DMS 273 (cell line): Measurements from ENCODE around the gene FHDC1.
"Not testable (repeated sequence)": the region's sequence is repeated elsewhere in the genome, so short reads cannot be mapped to it uniquely, and the experiment has no call there.

ENCODE experiments used
- DNase-seq: peaks from one replicate; lab custom pipeline; 2025; ENCODE audit not compliant: unreplicated experiment; lab: John Stamatoyannopoulos, UW

FHDC1 gene, protein sequence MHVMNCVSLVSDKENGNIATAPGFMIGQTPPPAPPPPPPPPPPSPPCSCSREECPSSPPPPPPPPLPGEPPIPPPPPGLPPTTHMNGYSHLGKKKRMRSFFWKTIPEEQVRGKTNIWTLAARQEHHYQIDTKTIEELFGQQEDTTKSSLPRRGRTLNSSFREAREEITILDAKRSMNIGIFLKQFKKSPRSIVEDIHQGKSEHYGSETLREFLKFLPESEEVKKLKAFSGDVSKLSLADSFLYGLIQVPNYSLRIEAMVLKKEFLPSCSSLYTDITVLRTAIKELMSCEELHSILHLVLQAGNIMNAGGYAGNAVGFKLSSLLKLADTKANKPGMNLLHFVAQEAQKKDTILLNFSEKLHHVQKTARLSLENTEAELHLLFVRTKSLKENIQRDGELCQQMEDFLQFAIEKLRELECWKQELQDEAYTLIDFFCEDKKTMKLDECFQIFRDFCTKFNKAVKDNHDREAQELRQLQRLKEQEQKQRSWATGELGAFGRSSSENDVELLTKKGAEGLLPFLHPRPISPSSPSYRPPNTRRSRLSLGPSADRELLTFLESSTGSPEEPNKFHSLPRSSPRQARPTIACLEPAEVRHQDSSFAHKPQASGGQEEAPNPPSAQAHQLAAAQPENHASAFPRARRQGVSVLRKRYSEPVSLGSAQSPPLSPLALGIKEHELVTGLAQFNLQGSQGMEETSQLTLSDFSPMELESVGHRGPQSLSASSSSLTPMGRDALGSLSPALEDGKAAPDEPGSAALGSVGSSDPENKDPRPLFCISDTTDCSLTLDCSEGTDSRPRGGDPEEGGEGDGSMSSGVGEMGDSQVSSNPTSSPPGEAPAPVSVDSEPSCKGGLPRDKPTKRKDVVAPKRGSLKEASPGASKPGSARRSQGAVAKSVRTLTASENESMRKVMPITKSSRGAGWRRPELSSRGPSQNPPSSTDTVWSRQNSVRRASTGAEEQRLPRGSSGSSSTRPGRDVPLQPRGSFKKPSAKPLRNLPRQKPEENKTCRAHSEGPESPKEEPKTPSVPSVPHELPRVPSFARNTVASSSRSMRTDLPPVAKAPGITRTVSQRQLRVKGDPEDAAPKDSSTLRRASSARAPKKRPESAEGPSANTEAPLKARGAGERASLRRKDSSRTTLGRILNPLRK

DNA sequence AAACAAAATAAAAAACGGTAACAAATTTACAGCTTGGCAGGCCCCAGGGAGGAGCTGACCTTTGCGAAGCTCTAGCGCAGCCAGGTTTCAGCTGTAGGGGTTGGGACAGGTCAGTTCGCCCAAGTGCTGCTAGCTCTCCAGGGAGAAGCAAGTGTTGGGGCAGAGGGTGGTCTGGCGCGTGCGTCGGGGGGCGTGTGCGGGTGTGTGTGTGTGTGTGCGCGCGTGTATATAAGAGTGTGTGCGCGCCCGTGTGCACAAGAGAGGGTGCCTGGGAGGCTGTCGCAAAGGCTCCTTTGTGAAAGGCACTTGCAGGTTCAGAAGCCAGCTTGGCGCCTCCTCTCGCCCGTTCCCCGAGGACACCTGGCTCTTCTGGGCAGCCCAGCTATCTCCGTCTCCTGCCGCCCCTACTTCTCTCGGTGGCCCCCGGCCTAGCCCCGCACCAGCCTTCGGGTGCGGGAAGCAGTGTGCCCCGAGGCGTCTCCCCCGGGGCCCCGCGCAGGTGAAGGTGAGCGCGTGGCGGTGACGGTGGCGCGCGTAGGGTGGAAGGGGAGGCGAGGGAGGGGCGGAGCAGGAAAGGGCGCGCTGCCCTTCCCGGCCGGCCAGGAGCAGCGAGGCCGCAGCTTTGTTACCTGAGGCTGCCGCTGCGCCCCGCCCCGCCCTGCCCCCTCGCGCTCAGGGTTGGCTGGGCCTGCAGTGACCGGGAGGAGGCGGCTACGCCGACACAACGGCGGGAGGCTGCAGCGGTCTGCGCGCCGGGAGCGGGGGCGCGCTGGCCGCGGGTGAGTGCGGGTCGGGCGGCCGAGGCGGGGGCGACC is at the start of gene FHDC1:
TSS of gene FHDC1 (plus strand) at position 693 of the 815 bp plus-strand sequence. CDS start 6,735 bp downstream, outside the sequence.
- peak; percentile 69 for DNase-seq

DNA sequence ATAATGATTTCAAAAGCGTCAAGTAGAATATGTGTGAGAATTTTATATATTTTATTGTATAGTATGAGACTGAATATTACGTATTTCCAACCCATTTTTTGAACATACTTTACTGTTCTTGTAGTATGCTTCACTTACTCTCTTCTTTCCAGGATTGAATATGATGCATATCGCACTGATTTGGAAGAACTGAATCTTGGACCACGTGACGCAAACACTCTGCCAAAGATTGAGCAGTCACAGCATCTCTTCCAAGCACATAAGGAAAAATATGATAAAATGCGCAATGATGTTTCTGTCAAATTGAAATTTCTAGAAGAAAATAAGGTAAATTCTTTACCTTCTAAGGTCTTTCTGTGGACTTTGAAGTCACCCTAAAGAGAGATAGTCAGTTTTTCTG is 48.1 kb upstream of the FHDC1 start:
- DNase-seq, result no peak

DNA sequence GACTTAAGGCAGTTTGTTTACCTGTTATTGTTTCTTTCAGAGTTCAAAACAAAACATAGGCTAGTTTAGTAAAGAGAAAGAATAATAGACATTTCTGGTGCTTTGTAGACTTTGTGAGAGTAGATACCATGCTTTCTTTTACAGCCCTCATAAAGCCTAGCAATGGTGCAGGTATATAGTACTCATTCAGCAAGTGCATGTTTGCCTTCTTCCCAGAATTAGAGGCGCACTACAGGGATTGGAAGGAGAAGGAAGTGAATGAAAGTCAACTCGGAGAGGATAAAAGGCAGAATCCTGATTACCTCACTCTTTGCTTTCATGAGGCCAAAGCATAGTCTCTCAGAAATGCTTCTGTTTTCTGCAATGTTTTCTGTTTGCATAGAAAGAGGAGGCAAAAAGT is 43.1 kb upstream of the FHDC1 start:
- no peak for DNase-seq

DNA sequence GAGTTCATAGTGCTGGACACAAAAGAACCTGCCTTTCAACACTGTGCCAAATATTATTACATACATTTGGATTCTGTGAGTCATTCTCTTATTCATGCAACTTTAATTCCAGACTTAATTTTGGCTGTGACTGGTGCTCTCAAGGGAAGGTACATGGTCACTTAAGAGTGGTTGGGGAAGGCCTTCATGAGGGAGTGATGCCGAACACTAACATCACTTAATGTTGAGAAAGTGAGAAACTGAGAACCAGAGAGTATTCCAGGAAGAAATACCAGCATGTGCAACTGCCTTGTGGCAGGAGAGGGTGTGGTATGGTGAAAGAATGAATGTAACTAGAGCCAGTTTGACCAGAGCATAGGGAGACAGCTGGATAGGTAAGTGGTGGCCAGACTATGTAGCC is 41.5 kb upstream of the FHDC1 start:
- peak; percentile 1 for DNase-seq

DNA sequence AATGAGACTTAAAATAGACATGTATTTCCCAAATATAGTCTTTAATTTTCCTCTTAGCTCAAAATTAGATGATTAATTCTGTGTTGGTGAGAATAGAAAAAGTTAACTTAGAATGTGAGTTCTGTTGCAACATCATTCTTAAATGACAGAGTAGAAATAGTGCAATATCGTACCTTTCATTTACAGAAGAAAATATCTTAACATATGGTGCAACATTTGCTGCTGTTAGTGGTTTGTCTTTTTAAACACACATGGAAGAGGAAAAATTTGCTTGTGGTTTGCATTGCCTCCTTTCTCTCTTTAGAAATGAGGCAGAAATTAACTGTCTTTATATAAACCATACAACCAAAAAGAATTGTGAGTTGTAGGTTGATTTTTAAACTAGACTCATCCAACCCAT is 39.3 kb upstream of the FHDC1 start:
- peak; percentile 22 for DNase-seq

DNA sequence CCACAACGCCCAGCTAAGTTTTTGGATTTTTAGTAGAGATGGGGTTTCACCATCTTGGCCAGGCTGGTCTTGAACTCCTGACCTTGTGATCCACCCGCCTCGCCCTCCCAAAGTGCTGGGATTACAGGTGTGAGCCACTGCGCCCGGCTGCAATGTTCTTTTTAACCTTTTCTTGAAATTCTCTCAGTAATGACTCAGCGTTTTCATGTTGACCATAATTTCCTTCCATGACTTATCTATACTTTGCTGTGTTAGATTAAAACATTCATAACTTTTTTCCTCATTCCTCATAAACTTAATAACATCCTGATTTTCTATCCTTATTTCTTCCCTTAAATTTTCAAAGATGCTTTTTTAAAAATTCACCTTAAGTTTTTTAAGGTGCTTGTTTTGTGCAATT is 38.0 kb upstream of the FHDC1 start:
- DNase-seq, result not testable (repeated sequence)

DNA sequence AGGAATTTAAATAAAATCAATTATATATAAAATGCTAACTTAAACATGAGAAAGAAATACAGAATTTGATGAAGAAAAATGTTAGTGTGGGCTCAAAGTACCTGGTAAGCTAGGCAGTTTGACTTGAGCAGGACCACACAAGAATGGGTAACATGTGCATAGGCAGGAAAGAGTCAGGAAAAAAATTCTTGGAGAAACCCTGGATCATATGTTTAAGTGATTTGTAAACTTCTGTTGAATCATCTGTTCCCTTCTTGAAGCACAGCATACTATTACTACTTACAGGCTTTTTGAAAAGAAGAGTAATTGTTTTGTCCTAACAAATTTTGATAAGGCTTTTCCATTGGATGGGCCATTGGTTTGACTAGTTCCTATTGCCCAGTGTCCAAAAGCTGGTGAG is 37.5 kb upstream of the FHDC1 start:
- DNase-seq, result no peak

DNA sequence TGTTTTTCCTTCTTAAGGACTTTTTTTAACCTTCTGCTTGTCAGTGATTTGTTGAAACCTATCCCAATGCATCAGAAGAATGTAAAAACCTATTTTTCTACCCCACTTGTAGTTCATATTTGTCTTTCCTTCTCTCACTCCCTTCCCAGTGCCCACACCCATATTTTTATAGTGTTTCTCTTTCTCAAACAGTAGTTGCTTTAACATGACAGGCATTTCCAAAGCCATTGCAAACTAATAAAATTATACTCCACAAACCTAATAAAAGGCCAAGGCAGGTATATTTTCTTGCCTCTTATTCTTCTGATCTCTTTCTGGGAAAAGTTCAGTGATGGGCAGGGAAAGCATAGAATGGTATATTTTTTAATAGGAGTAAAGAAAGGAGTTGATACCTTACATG is 35.7 kb upstream of the FHDC1 start:
- no peak for DNase-seq

DNA sequence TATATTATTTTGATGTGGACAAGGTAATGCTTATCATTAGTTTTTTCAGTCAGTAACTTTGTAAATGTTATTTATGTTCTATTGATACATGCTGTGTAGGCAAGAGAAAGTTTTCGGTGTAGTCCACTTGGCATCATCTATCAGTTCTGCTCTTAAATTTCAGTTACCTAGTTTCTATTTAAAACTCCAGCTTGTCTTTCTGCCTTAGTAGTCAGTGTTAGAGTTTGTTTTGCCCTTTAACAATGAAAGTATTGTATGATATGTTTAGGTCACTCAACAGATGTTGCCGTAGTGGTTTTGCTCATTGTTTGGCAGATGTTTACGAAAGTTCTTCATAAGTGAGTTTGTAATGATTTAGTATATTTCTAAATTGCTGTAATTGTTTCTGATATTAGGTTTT is 34.9 kb upstream of the FHDC1 start:
- DNase-seq, result no peak

DNA sequence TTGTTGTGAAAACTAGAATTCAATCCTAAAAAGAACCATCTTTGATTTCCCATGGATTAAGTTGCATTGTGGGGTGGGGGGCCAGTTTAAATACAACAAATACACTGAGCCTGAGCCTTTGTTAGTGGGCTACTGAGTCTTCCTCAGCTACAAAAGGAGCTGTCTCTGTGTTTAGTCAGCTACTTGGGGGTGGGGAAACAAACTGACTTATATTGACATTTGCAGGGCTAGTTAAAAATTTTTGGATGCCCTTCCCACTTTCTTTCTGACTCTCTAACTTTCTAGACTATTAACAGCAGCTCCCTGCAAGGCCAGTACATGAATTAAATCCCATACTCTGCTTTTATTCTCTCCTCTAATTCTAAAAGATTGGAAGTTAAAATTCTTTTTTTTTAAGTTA is 32.5 kb upstream of the FHDC1 start:
- DNase-seq, result no peak

DNA sequence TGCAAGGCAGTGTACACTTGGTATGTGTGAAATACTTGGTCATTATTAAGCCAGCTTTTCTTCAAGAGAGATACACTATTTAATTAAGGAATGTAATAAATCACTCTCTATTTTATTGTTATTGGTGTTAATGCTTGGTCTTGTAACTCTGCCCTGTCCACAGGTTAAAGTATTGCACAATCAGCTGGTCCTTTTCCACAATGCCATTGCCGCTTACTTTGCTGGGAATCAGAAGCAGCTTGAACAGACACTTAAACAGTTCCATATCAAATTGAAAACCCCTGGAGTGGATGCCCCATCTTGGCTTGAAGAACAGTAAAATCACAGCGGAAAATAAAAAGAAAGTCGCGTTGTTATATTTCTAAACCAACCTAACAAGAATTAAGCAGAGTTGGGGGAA is 26.2 kb upstream of the FHDC1 start:
- DNase-seq, result no peak

DNA sequence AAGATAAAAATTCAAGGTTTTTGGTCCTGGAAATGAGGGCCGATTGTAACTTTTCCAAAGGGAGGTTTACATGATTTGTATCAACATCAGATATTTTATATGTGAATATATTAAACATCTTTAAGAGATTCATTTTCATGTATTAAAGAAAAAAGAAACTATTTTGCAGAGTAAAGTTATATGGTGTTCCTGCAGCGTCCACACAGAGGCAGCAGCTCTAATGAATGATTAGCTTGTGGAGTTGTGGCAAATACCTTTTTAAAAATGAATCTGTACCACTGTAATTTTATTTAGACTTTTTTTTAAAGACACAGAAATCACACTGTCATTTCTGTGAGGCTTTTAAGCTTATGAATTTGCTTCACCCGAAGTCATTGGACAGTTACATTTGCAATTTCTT is 25.6 kb upstream of the FHDC1 start:
- no peak for DNase-seq

DNA sequence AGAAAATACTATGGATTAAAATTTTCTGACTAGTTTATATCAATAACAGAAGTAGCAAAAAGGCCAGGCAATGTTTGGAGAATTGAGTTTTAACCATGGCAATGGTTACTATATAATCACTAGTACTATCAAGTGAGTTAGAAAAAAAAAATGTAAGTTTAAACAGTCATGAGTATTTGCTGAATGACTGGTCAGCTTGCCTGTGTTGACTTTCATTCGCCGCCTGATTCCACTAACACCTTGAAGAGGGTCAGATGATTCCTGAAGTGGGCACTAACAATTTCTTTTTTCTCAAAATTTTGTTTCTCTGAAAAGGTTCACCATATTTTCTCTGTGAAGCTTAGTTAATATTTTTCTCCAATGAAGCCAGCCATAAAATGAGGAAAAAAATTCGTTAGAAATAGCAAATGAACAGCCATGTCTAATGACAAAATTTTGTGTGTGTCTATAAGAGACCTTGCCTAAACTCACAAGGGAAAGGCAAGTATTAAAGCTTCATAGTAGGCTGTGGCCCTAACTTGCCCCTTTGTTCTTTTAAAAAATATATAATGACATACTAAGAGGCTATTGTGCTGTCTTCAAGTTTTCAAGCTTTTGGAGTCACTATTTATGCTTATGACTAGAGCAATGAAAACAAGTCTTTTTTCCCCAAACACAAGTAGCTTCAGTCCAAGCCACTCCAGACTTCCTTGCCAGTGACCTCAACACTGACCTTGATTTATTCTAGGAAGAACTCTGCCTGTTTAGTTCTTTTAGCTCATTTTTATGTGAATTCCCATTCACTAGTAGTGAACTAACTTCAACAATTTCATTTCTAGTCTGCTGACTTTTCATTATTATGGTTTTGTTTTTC is 18.4 kb upstream of the FHDC1 start:
- no peak for DNase-seq

DNA sequence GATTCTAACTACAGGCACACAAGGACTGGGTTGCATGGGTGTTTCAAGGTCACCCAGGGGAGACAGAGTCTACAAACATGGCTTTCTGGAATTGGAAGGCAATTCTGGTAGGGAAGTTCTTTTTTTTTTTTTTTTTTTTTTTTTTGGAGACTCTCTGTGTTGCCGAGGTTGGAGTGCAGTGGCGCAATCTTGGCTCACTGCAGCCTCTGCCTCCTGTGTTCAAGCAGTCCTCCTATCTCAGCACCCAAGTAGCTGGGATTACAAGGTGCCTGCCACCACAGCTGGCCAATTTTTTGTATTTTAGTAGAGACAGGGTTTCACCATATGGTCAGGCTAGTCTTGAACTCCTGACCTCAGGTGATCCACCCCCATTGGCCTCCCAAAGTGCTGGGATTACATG is 16.3 kb upstream of the FHDC1 start:
- DNase-seq, result no peak

DNA sequence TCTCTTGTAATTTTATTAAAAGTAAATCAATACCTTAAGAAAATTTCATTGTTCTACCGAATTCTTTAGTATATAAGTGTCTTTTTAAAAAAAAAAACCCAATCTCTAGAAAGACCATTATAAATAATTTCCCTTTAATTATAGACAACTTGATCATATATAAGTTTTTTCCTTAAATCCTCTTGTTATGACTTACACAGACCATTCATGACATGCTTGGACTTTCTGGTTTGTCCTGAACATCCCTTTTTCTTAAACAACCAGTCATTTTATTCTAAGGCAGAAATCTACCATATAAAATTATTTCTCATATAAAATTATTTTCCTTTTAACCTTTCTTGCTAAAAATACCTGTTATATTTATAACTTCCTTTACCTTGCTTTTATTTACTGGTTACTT is 15.4 kb upstream of the FHDC1 start:
- DNase-seq, result peak; percentile 41

DNA sequence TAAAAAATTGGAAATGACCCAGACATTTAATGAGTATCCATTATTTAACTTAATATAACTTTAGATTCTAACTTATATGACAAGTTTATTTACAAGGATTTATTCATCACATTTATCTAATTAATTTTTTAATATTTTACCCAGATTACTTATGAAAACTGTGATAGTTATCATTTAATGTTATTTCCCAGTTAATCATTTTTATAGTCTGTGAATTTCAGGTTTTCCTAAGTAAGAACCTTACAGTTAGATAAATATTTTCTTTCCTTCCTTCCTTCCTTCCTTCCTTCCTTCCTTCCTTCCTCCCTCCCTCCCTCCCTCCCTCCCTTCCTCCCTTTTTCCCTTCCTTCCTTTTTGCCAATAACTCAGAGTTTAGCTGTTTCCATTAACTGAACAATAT is 14.8 kb upstream of the FHDC1 start:
- no peak for DNase-seq

DNA sequence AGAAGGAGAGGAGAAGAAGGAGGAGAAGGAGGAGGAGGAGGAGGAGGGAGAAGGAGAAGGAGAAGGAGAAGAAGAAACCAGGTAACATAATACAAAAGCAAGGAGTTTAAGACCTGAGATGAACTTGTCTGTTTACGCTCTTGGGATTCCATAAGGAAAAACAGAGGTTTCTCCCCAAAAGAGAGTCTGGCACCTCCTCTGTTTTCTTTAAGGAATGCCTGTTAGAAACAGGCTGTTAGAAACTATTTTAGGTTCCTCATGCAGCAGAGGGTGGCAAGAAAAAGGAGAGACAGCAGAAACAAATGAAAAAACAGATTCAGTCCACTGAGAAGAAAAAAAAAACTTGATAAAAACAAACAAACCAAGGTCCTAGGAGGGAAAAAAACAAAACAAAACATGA is 10.3 kb upstream of the FHDC1 start:
- no peak for DNase-seq

DNA sequence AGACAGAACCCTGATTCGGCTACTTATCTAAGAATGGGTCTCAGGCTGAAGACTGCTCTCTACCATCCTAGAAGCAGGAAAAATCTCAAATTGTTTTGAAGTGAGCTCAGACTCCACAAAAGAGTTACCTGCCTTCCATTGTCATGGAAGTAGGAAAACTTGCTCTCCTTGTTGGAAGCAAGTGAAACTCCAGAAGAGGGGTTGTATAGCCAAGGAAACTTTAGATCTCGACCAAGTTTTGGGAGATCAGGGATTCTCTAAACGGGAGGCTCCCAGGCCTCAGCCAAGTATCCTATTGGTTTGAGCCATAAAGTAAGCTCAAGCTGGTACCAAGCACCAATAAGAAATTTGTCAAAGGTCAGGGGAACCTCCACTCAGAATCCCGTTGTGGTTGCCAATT is 9.2 kb upstream of the FHDC1 start:
- no peak for DNase-seq

DNA sequence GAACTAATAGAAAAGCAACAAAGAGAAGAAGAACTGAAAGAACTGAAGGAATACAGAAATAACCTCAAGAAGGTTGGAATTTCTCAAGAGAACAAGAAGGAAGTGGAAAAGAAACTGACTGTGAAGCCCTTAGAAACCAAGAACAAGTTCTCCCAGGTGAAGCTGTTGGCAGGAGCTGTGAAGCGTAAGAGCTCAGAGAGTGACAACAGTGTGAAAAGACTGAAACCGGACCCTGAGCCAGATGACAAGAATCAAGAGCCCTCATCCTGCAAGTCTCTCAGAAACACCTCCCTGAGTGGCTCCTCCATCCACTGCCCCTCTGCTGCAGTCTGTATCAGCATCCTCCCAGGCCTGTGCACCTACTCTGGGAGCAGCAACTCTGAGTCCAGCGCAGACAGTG is 8.4 kb upstream of the FHDC1 start:
- DNase-seq, result no peak

DNA sequence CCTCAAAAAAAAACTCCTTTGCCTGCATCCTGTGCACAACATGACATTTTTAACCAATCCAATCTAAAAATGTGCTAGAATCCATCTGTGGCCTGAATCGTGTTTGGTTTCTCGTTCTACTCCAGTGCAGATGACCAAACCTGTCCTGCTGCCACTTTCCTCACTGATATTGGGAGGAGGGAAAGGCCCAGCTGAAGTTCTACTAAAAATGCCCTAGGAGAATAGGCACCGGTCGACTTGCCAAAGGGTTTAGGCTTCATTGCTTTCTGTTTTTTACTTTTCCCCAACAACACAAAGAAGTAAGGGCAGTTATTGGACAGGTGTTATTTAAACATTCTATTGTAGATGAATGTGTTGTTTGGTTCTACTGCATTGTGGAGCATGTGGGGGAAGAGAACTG is 7.8 kb upstream of the FHDC1 start:
- DNase-seq, result no peak
